HEK293T (cell line): ENCODE measurements around the gene CA5A.
A peak's percentile ranks its signal among the peaks of the same experiment; 100 is the strongest.

Experiments used
- CTCF ChIA-PET: fragments of 350-600 bp; formaldehyde crosslinking; extraction: SDS; loops from one replicate; lab custom pipeline; 2021; ENCODE audit warnings: antibody characterized with exemption, inconsistent platforms; lab: Yijun Ruan, JAX
- POLR2A ChIA-PET: fragments of 350-600 bp; formaldehyde crosslinking; extraction: SDS; loops from one replicate; lab custom pipeline; 2020; ENCODE audit warnings: antibody characterized with exemption, inconsistent platforms; lab: Yijun Ruan, JAX
- DNase-seq: peaks from one replicate; pipeline ENCODE4 v3.0.0; 2012; ENCODE audit warnings: mixed read lengths; ENCODE audit errors: extremely low spot score
- ARNT ChIP-seq: fragments of 450-650 bp; IDR thresholded peaks from 2 replicates; pipeline ENCODE4 v1.6.1; 2017; ENCODE audit warnings: mild to moderate bottlenecking
- BHLHE40 ChIP-seq: fragments of 450-650 bp; IDR thresholded peaks from 2 replicates; pipeline ENCODE4 v1.6.1; 2016; ENCODE audit warnings: mild to moderate bottlenecking, moderate library complexity, borderline replicate concordance
- CTBP1 ChIP-seq: fragments of 450-650 bp; IDR thresholded peaks from 2 replicates; pipeline ENCODE4 v1.6.1; 2016; ENCODE audit warnings: borderline replicate concordance
- ELF4 ChIP-seq: fragments of 450-650 bp; IDR thresholded peaks from 2 replicates; pipeline ENCODE4 v1.6.1; 2017; ENCODE audit warnings: antibody characterized with exemption
- FOXA1 ChIP-seq: fragments of 450-650 bp; IDR thresholded peaks from 2 replicates; pipeline ENCODE4 v1.6.1; 2016; ENCODE audit warnings: mild to moderate bottlenecking
- FOXK2 ChIP-seq: fragments of 450-650 bp; IDR thresholded peaks from 2 replicates; pipeline ENCODE4 v1.6.1; 2016; ENCODE audit warnings: mild to moderate bottlenecking
- FOXM1 ChIP-seq: fragments of 450-650 bp; IDR thresholded peaks from 2 replicates; pipeline ENCODE4 v1.6.1; 2017; ENCODE audit warnings: mild to moderate bottlenecking, borderline replicate concordance
- HDGF ChIP-seq: fragments of 450-650 bp; IDR thresholded peaks from 2 replicates; pipeline ENCODE4 v1.6.1; 2017; ENCODE audit warnings: antibody characterized with exemption, borderline replicate concordance
- L3MBTL2 ChIP-seq: fragments of 450-650 bp; conservative IDR thresholded peaks from 2 replicates; pipeline ENCODE4 v1.6.1; 2016; ENCODE audit warnings: mild to moderate bottlenecking
- LEF1 ChIP-seq: fragments of 450-650 bp; IDR thresholded peaks from 2 replicates; pipeline ENCODE4 v1.6.1; 2017; ENCODE audit warnings: mild to moderate bottlenecking, borderline replicate concordance
- NFRKB ChIP-seq: fragments of 450-650 bp; IDR thresholded peaks from 2 replicates; pipeline ENCODE4 v1.6.1; 2016; ENCODE audit warnings: mild to moderate bottlenecking, moderate library complexity
- SP1 ChIP-seq: fragments of 450-650 bp; IDR thresholded peaks from 2 replicates; pipeline ENCODE4 v1.6.1; 2017
- SUZ12 ChIP-seq: fragments of 450-650 bp; IDR thresholded peaks from 2 replicates; pipeline ENCODE4 v1.6.1; 2016; ENCODE audit warnings: mild to moderate bottlenecking
- TARDBP ChIP-seq: fragments of 450-650 bp; IDR thresholded peaks from 2 replicates; pipeline ENCODE4 v1.6.1; 2016
- ZNF384 ChIP-seq: fragments of 450-650 bp; IDR thresholded peaks from 2 replicates; pipeline ENCODE4 v1.6.1; 2016
- TF ChIP-seq, protein P1 (sequence below): fragments of 450-650 bp; IDR thresholded peaks from 2 replicates; pipeline ENCODE4 v1.6.1; 2016

The CA5A gene

DNA sequence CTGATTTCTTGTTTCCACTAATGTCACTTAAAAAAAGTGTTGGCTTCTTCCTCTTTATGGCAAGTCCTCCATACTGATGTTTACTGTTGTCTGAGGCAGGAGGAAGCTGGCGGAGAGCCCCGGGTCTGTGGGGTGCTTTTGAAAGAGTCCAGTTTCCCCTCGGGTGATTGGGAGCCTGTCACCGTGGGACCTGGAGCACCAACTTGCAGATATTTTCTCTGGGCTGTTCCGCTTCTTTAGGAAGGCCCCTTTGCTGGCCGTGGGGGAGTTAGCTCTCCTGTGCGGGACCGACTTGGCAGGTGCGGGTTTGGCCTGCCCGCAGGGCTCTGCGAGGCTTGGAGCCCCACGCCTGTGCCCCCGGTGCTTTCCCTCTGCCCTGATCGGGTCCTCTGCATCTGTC lies 18.0 kb upstream of the CA5A start:
- CTCF ChIA-PET, result no interaction called here
- POLR2A ChIA-PET, result interaction anchor here (0.6 kb wide), 1 partner anchor 23 kb away, joined by 3 read pairs; no protein-coding TSS in a partner anchor
- no peak for DNase-seq
- TF ChIP-seq FOXM1, result no peak
- TF ChIP-seq L3MBTL2, result no peak
- TF ChIP-seq SP1, result no peak
- no peak for TF ChIP-seq ZNF384
- TF ChIP-seq, protein P1, sequence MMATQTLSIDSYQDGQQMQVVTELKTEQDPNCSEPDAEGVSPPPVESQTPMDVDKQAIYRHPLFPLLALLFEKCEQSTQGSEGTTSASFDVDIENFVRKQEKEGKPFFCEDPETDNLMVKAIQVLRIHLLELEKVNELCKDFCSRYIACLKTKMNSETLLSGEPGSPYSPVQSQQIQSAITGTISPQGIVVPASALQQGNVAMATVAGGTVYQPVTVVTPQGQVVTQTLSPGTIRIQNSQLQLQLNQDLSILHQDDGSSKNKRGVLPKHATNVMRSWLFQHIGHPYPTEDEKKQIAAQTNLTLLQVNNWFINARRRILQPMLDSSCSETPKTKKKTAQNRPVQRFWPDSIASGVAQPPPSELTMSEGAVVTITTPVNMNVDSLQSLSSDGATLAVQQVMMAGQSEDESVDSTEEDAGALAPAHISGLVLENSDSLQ, result no peak
- TF ChIP-seq FOXA1, result no peak
- no peak for TF ChIP-seq SUZ12
- TF ChIP-seq NFRKB, result no peak
- no peak for TF ChIP-seq ARNT
- TF ChIP-seq CTBP1, result no peak
- no peak for TF ChIP-seq FOXK2
- TF ChIP-seq TARDBP, result no peak
- TF ChIP-seq BHLHE40, result no peak
- no peak for TF ChIP-seq LEF1
- no peak for TF ChIP-seq HDGF
- TF ChIP-seq ELF4, result no peak

DNA sequence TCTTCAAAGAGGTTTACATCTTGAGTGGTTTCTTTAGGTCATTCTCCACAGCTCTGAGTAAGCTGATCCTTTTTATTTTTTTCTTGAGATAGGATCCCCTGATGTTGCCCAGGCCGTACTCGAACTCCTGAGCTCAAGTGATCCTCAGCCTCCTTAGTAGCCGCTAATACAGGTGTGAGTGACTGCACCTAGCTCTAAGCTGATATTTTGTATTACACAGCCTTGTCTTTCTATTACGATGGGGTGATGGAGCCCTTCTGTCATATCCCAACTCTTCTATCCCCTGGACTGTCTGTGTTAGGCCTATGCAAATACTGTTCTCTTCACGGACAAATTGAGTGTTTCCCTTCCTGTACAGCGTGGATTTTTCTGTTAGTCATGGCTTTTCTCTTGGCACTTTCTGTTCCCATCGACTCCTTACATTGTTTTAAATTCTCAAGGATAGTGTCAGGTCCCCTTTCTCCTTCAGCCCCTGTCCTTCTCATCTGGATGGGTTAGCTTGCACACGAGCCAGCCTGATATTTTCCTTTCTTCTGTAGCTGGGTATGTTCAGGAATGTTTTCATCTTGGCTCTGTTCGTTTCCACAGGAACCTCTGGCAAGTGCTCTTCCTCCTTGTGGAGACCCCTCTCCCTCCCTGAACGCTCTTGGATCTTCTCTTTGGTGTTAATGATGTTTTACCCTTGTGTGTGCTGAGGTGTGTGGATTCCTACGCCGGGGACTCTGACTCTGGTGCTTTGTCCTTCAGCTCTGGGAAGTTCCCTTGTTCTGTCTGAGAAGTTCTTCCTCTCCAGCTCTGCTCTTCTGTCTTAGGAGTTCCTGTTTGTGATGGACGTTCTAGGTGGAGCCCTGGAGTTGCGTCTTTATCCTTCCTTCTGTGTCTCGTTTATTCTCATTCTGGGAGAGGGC lies 17.2 kb upstream of the CA5A start:
- POLR2A ChIA-PET, result interaction anchor here (0.6 to 1.4 kb wide), 3 partner anchors 8 to 22 kb away, joined by 3 to 6 read pairs (median 3); no protein-coding TSS in a partner anchor
- DNase-seq, result no peak
- CTCF ChIA-PET, result interaction anchor here (0.6 kb wide), 1 partner anchor 69 kb away, joined by 3 read pairs; no protein-coding TSS in a partner anchor
- TF ChIP-seq, protein P1, result no peak
- TF ChIP-seq ZNF384, result no peak

DNA sequence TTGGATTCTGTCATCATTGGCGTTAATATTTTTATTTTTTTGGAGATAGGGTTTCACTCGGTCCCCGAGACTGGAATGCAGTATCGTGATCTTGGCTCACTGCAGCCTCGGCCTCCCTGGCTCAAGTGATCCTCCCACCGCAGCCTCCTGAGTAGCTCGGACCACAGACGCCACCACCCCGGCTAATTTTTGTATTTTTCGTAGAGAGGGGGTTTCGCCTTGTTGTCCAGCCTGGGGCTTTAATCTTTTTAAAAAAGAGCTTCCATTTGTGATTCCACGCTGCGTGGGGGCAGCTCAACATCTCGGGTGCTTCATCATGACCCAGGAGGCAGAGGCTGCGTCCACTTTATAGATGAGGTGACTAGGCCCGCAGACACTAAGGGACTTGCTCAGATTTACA lies 16.4 kb upstream of the CA5A start:
- POLR2A ChIA-PET, result interaction anchor here (0.8 to 1.4 kb wide), 3 partner anchors 8 to 14 kb away, joined by 3 to 6 read pairs (median 4); no protein-coding TSS in a partner anchor
- TF ChIP-seq LEF1, result no peak
- TF ChIP-seq ARNT, result no peak
- TF ChIP-seq HDGF, result no peak
- no peak for TF ChIP-seq SP1
- no peak for TF ChIP-seq TARDBP
- TF ChIP-seq NFRKB, result no peak
- no peak for TF ChIP-seq ELF4
- TF ChIP-seq L3MBTL2, result no peak
- TF ChIP-seq, protein P1, result no peak
- TF ChIP-seq BHLHE40, result no peak
- TF ChIP-seq FOXM1, result no peak
- no peak for TF ChIP-seq SUZ12
- CTCF ChIA-PET, result interaction anchor here (0.6 kb wide), 1 partner anchor 70 kb away, joined by 3 read pairs; no protein-coding TSS in a partner anchor
- DNase-seq, result no peak

DNA sequence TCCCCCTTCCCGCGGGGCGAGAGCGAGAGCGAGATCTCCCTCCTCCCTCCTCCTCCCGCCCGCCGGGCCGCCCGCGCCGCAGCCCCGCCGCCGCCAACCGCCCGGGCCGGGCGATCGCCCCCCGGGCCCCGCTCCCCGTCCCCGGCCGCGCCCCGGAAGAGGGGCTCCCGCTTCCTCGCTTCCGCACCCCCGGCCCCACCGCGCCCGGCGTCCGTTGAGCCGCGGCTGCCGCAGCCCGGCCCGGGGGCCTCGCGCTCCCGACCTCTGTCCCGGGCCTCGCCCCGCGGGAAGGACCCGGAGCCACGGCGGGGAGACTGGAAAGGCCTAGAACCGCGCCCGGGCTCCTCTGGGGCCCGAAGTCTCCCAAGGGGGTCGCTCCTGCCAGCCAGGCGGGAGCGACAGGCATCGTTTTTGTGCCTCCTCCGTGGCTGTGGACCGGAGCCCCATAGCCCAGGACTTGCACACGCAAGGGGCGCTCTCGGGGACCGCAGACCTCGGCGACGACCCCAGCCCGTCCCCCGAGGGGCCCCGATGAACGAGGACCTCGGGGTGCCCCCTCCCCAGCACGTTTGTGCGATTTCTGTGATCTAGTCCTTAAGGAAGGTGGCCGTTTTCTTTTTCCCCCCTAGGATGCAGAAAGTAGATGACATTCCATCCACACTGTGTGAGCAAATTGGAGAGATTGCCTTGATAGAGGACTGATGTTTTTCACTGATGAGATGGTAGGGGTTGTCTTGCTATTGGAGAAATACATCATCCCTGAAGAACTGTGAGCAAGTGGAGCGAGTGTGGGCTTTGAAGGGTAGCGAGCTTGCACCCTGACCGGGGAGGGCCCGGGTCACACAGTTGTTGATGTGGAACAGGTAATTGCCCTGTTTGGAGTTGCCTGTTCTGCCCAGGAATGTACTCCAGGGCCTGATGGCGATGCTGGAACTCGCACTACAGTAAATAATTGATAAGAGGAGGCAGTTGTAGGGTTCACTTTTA lies 15.5 kb upstream of the CA5A start:
- DNase-seq, result peak; percentile 25
- POLR2A ChIA-PET, result interaction anchor here (0.6 to 1.5 kb wide), 12 partner anchors 9 to 619 kb away, joined by 3 to 9 read pairs (median 4); no protein-coding TSS in a partner anchor
- no peak for TF ChIP-seq HDGF
- TF ChIP-seq CTBP1, result no peak
- TF ChIP-seq BHLHE40, result no peak
- TF ChIP-seq SUZ12, result no peak
- no peak for TF ChIP-seq L3MBTL2
- CTCF ChIA-PET, result no interaction called here

DNA sequence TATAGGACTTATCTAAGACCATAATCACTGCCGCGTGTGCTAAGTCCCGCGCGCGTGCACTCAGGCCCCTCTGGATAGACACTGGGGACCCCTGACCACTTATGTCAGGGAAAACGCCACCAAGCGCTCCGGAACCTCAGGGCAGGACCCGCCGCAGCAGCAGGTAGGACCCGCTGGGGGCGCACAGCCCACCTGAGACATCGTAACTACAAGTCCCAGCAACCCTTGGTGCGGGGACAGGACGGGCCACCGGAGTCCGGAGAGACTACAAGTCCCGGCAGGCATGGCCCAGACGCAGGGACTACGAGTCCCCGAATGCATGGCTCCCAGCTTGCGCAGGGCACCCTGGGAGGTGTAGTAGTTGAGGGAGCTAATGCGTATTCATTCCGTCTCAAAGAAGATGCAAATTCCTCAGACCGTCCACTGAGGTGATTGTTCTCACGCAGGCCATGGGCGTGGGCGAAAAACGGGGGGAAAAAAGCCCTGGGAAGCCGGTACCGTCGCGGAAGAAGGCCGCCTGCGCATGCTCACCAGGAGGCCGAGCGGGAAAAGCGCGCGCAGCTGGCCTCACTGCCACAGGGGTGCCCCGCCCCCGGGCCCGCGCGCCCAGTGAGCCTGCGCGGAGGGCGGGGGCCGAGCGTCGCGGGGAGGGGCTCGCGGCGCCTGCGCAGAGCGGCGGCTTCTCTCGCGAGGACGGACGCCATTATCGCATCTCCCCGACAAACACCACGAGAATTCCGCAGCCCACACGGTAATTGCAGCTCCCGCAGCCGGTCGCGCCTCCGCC lies 14.6 kb upstream of the CA5A start, which contains the start of gene BANP:
BANP (plus strand) TSS at position 670 of the 787 bp plus-strand sequence. CDS start 23,682 bp downstream, outside the sequence.
- CTCF ChIA-PET, result no interaction called here
- POLR2A ChIA-PET, result interaction anchor here (0.6 to 1.5 kb wide), 10 partner anchors 10 to 620 kb away, joined by 3 to 9 read pairs (median 4); no protein-coding TSS in a partner anchor
- no peak for TF ChIP-seq FOXK2
- TF ChIP-seq TARDBP, result no peak
- TF ChIP-seq NFRKB, result peak; percentile 57
- no peak for TF ChIP-seq ZNF384
- TF ChIP-seq ELF4, result peak; percentile 94
- peak; percentile 91 for TF ChIP-seq SUZ12
- no peak for TF ChIP-seq FOXA1
- no peak for TF ChIP-seq SP1
- TF ChIP-seq LEF1, result no peak
- TF ChIP-seq, protein P1, result no peak
- peak; percentile 76 for TF ChIP-seq CTBP1
- TF ChIP-seq L3MBTL2, result peak; percentile 94
- no peak for TF ChIP-seq BHLHE40
- 0 out of 2 replicates have a peak, but pooled peaks have one; percentile 53 for TF ChIP-seq ARNT
- TF ChIP-seq FOXM1, result 0 out of 2 replicates have a peak, but pooled peaks have one; percentile 34
- no peak for TF ChIP-seq HDGF
- peak; percentile 96 for DNase-seq
